DLD1 (cell line): Measurements from ENCODE around the gene SULT1B1.

Experiments used
- in situ Hi-C: cut with HindIII; loops from 2 replicates; pipeline ENCODE4 v1.10.0; 2017; ENCODE audit warnings: low sequenced_read_pairs

The SULT1B1 gene

GRCh38 chr4:69750346-69750745 lies 10.1 kb downstream of the SULT1B1 start:
- in situ Hi-C loops: no loop called here

DNA sequence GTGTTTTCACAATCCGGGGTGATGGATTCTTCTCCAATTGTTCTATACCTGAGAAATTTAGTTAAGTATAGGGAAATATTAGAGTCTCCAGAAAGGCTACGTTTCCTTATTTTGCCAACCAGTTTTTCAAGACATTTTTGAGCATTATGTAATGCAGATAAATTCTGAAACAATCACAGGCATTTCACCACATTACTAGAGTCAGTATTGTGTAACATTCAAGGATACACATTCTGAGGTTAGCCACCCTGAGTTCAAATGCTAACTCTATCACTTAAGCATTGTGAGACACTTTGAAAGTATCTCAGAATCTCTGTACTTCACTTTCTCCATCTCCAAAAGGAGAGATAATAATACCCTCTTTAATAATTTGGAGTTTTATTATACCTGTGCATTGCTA lies 10.6 kb downstream of the SULT1B1 start:
- in situ Hi-C loops: no loop called here

DNA sequence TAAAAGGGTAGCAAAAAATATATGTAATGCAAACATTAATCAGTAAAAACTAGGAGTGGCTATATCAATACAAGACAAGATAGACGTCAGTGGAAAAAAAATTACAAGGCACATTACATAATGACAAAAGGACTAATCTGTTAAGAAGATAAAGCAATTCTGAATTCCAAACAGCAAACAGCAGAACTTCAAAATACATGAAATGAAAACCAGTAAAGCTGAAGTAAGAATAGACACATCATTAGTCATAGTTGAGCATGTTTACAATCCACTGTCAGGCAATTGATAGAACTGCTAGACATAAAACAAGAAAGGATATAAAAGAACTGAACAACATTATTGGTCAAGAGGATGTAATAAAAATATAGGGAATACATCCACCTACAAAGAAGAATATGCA lies 12.2 kb downstream of the SULT1B1 start:
- in situ Hi-C loops: no loop called here

DNA sequence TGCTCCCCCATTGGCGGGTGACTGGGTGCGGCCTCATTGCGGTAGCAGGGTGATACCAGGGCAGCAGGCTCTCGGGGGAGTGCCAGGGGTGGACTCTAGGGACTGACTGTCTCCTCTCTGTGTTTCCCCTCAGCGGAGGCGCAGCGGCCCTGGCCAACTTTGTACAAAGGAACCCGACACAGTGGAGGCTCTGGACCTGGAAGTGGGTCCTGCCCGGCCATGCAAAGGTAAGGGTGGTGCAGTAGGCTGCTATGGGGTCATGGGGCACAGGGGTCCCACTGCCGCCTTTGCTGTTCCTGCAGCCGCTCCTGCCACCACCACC lies 16.3 kb downstream of the SULT1B1 start:
- in situ Hi-C loops: no loop called here

- in situ Hi-C loops: no loop called here
These were observed 16.8 kb downstream of the SULT1B1 start for GRCh38 chr4:69743476-69744156.

DNA sequence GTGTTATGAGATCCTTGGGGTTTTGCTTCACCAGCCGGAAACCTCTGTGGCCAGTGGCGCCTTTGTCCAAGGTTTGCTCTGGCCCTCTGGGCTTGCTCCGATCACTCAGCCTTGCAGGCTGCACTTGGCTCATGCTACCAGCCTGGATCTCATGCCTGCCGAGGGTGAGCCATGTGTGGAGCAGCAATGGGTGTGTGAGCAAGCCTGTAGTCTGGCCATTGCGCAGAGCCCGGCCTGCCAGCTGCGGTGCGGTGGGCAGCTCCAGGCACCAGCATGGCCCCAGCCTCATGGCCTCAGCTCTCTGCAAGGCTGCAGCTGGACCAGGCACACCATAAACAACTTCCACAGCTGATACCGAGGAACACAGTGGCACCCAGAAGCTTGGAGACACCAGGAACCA lies 17.8 kb downstream of the SULT1B1 start:
- in situ Hi-C loops: no loop called here

- in situ Hi-C loops: no loop called here
These were observed 21.5 kb downstream of the SULT1B1 start for GRCh38 chr4:69738872-69739271.

DNA sequence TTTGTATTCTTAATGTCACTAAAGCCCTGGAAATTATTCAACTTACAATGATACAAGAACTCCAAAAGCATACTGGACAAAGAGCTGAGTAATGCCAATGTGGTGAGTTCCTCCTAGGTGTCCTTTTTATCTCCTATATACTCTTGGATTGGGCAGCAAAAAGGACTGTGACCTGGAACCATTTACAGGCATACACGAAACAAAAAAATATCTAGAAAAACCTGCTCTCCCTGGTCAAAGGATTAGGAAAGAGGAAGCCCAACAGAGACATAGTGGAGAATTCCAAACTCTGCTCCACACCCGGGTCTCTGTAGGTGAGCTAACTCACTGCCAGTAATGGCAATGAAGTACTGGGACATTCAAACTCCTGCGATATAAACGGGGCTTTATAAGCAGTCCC lies 25.3 kb downstream of the SULT1B1 start:
- in situ Hi-C loops: no loop called here

- in situ Hi-C loops: no loop called here
These were observed 28.6 kb downstream of the SULT1B1 start for GRCh38 chr4:69731847-69732246.

GRCh38 chr4:69731241-69731640 lies 29.2 kb downstream of the SULT1B1 start:
- in situ Hi-C loops: no loop called here

GRCh38 chr4:69730002-69730401 lies 30.4 kb downstream of the SULT1B1 start:
- in situ Hi-C loops: no loop called here

DNA sequence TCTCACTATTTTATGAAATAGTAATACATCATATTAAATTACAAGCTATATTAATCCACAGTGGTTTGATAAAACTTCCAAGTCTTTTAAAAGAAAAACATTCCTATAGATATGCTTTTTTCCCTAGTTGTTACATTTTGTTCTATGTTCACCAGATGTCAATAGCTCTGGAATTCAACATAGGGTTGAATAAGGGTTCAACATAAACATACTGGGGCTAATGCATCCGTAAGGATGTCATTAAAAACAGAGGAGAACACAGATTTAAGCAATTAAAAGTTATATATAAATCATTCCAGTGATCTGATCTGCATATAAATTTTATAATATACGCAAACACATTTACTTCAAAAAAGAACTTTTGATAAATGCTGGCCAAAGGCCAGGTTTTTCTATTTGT lies 32.5 kb downstream of the SULT1B1 start:
- in situ Hi-C loops: no loop called here

- in situ Hi-C loops: no loop called here
These were observed 33.0 kb downstream of the SULT1B1 start for GRCh38 chr4:69727426-69727825.

DNA sequence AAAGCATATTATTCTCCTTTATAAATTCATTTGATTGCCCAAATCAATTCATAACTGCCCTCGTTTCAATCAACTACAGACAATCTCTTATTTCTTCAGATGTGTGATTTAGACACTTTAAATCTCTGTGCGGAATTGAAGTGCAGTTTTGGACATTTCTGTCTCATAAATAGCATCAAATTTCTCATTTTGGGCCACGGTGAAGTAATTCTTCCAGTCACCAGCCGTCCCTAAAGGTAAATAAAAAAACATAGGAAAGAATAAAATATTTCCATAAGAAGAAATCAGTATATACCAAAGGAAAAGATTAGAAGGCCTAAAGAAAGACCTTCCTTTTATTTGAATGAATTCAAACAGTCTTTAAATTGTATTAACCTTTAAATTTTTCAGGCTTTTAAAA lies 33.4 kb downstream of the SULT1B1 start:
- in situ Hi-C loops: no loop called here

GRCh38 chr4:69718396-69719271 lies 41.8 kb downstream of the SULT1B1 start:
- in situ Hi-C loops: no loop called here

- in situ Hi-C loops: no loop called here
These were observed 42.6 kb downstream of the SULT1B1 start for GRCh38 chr4:69717778-69718177.

DNA sequence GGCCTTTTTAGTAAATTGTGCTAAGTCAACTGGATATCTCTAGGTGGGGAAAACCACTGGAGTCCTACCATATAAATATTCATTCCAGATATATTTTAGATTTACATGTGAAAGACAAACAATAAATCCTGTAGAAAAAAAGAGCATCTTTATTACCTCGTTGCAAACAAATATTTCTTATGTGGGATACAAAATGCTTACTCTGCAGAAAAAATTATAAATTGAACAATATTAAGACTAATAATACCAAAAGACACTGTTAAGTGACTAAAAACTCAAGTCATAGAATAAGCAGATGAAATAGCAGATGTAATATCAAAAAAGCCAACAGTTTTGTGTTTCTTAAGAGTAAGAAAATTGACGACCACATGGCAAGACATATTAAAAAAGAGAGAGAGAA lies 43.8 kb downstream of the SULT1B1 start:
- in situ Hi-C loops: no loop called here

- in situ Hi-C loops: no loop called here
These were observed 46.3 kb downstream of the SULT1B1 start for GRCh38 chr4:69714086-69714485.

DNA sequence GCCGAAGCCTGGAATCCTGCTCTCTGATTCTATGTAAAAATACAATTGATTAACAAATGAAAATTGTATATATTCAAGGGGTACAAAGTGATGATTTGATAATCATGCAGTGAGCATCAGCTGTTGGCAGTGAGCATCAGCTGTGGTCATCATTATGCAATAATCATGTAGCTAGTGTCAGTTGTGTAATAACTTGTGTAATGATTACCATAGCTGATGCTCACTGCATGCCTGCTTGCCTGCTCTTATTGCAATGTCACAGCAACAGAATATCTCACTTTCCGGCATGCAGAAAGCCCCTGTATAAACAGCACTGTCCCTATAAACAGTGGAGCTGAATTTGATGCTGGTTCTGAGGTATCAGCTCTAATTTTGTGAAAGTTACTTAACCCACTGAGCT lies 46.8 kb downstream of the SULT1B1 start:
- in situ Hi-C loops: no loop called here

- in situ Hi-C loops: no loop called here
These were observed 49.8 kb downstream of the SULT1B1 start for GRCh38 chr4:69710580-69710979.

- in situ Hi-C loops: no loop called here
These were observed 52.2 kb downstream of the SULT1B1 start for GRCh38 chr4:69708211-69708610.

DNA sequence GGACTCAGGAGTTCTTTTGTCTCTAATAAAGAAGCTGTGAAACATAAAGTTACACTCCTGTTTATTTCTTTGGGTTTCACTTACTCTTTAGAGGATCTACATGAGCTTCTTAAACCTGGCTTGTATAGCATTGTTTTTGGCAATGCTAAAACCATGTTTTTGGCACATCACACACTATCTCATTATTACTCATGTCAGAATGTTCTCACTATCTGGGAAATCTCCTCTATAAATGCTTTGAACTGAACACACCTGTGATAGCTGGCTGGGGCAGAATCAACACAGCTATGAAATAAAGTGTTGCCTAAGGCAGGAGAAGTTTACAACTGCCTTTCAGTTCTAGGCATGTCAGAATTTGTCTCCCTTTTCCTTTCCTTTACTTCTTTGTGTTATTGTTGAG lies 52.6 kb downstream of the SULT1B1 start:
- in situ Hi-C loops: no loop called here

DNA sequence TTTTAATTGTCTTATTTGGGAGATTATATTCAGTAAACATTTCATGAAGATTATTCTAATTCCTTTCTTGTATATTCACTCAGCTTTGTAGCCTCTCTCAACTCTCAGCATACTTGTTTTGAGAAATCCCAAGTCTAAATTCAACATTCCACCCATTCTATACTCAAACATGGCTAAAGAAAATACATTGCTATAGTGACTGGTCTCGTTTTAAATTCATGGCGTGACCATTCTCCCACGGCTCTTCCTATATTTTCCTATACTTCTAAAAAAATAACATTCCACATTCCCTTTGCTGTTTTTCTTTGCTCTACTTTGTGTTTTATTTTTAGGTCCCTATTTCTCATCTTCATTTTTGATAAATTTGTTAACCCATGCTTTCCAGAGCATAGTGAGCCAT lies 58.2 kb downstream of the SULT1B1 start:
- in situ Hi-C loops: no loop called here
